Muscle layer of colon (tissue), 2 donors: Measurements from ENCODE around the gene ACOXL.
"Not testable (repeated sequence)": the region's sequence is repeated elsewhere in the genome, so short reads cannot be mapped to it uniquely, and the experiment has no call there.

Source experiments
- H3K27ac ChIP-seq: one replicate; pipeline ENCODE4 v1.7.0; 2013; ENCODE audit warnings: low read depth, mild to moderate bottlenecking, low read length, moderate library complexity
- H3K27me3 ChIP-seq, 2 donors: one replicate each; pipeline ENCODE4 v1.7.0; 2013; ENCODE audit warnings: low read length in 2 of 2, mild to moderate bottlenecking in 2 of 2; ENCODE audit not compliant: insufficient read depth in 2 of 2, control insufficient read depth in 1 of 2
- H3K36me3 ChIP-seq: one replicate; pipeline ENCODE4 v1.7.0; 2013; ENCODE audit warnings: mild to moderate bottlenecking, low read length; ENCODE audit not compliant: insufficient read depth
- H3K4me1 ChIP-seq: one replicate; pipeline ENCODE4 v1.7.0; 2013; ENCODE audit warnings: mild to moderate bottlenecking, low read length; ENCODE audit not compliant: insufficient read depth
- H3K4me3 ChIP-seq, 2 donors: one replicate each; pipeline ENCODE4 v1.7.0; 2013; ENCODE audit warnings: low read length in 2 of 2, low read depth in 1 of 2, mild to moderate bottlenecking in 1 of 2, moderate library complexity in 1 of 2
- H3K9ac ChIP-seq: one replicate; pipeline ENCODE4 v1.7.0; 2013; ENCODE audit warnings: low read length
- H3K9me3 ChIP-seq: one replicate; pipeline ENCODE4 v1.7.0; 2013; ENCODE audit warnings: mild to moderate bottlenecking, low read length
- donor health status: abdominal sarcoma.
- donor health status: Adenocarcinoma of cecum.

The ACOXL gene

GRCh38 chr2:110853516-110853915, 121.1 kb downstream of the ACOXL start:
- no peaks in the 10 kb centered on the region for H3K9me3 ChIP-seq
- H3K27ac ChIP-seq = no peak overlapping the region
- no peaks in the 10 kb centered on the region for H3K4me1 ChIP-seq
- H3K9ac ChIP-seq = no peak overlapping the region
- no peaks in the 10 kb centered on the region for H3K36me3 ChIP-seq
- H3K4me3 ChIP-seq = no peak overlapping the region
- H3K27me3 ChIP-seq = no peaks in the 10 kb centered on the region

- Histone ChIP-seq H3K27ac (no peak overlapping the region), H3K4me3 (no peak overlapping the region), H3K4me1 (no peaks in the 10 kb centered on the region), H3K9ac (no peak overlapping the region), H3K9me3 (no peaks in the 10 kb centered on the region), H3K36me3 (no peaks in the 10 kb centered on the region), H3K27me3 (no peaks in the 10 kb centered on the region)
Observed at GRCh38 chr2:110853948-110854347, 121.6 kb downstream of the ACOXL start.

GRCh38 chr2:110854355-110855081, 122.1 kb downstream of the ACOXL start:
- H3K4me3 ChIP-seq = no peak overlapping the region
- no peaks in the 10 kb centered on the region for H3K9me3 ChIP-seq
- H3K36me3 ChIP-seq = no peaks in the 10 kb centered on the region
- H3K27me3 ChIP-seq = peaks cover 0 to 3% of the 10 kb centered on the region in 2 donors
- no peak overlapping the region for H3K27ac ChIP-seq
- no peak overlapping the region for H3K9ac ChIP-seq
- H3K4me1 ChIP-seq = no peaks in the 10 kb centered on the region

GRCh38 chr2:110855841-110856240, 123.5 kb downstream of the ACOXL start:
- H3K9me3 ChIP-seq, H3K4me1 ChIP-seq, H3K27ac ChIP-seq, H3K27me3 ChIP-seq, H3K4me3 ChIP-seq, H3K36me3 ChIP-seq, H3K9ac ChIP-seq: not testable (repeated sequence)

GRCh38 chr2:110858135-110858725, 125.9 kb downstream of the ACOXL start:
- Histone ChIP-seq H3K27me3 (peaks cover 0 to 3% of the 10 kb centered on the region in 2 donors), H3K36me3 (no peaks in the 10 kb centered on the region), H3K4me1 (no peaks in the 10 kb centered on the region), H3K27ac (no peak overlapping the region), H3K9me3 (no peaks in the 10 kb centered on the region), H3K9ac (no peak overlapping the region), H3K4me3 (no peak overlapping the region)

GRCh38 chr2:110858993-110859701, 126.8 kb downstream of the ACOXL start:
- Histone ChIP-seq H3K36me3 (no peaks in the 10 kb centered on the region), H3K4me3 (no peak overlapping the region), H3K27ac (no peak overlapping the region), H3K9me3 (no peaks in the 10 kb centered on the region), H3K4me1 (no peaks in the 10 kb centered on the region), H3K9ac (no peak overlapping the region), H3K27me3 (peaks cover 0 to 3% of the 10 kb centered on the region in 2 donors)

- H3K27me3 ChIP-seq = peaks cover 0 to 3% of the 10 kb centered on the region in 2 donors
Observed at GRCh38 chr2:110860630-110861029, 128.3 kb downstream of the ACOXL start.

GRCh38 chr2:110861616-110862260, 129.4 kb downstream of the ACOXL start:
- H3K27ac ChIP-seq = no peak overlapping the region
- H3K9me3 ChIP-seq = no peaks in the 10 kb centered on the region
- H3K4me1 ChIP-seq = no peaks in the 10 kb centered on the region
- H3K4me3 ChIP-seq = no peak overlapping the region
- H3K36me3 ChIP-seq = no peaks in the 10 kb centered on the region
- H3K27me3 ChIP-seq = peaks cover 0 to 3% of the 10 kb centered on the region in 2 donors
- H3K9ac ChIP-seq = no peak overlapping the region

More at GRCh38 chr2:110860630-110861029, 128.3 kb downstream of the ACOXL start:
- Histone ChIP-seq H3K4me3 (no peak overlapping the region), H3K9ac (no peak overlapping the region), H3K36me3 (no peaks in the 10 kb centered on the region), H3K4me1 (no peaks in the 10 kb centered on the region), H3K9me3 (no peaks in the 10 kb centered on the region), H3K27ac (no peak overlapping the region)

- Histone ChIP-seq H3K4me3 (no peak overlapping the region), H3K9ac (no peak overlapping the region), H3K27ac (no peak overlapping the region), H3K4me1 (no peaks in the 10 kb centered on the region), H3K9me3 (no peaks in the 10 kb centered on the region), H3K27me3 (peaks cover 0 to 3% of the 10 kb centered on the region in 2 donors), H3K36me3 (no peaks in the 10 kb centered on the region)
Observed at GRCh38 chr2:110863726-110864125, 131.4 kb downstream of the ACOXL start.

GRCh38 chr2:110864176-110864575, 131.8 kb downstream of the ACOXL start:
- H3K36me3 ChIP-seq = no peaks in the 10 kb centered on the region
- no peak overlapping the region for H3K9ac ChIP-seq
- peaks cover 0 to 3% of the 10 kb centered on the region in 2 donors for H3K27me3 ChIP-seq
- H3K27ac ChIP-seq = no peak overlapping the region
- no peaks in the 10 kb centered on the region for H3K9me3 ChIP-seq
- H3K4me1 ChIP-seq = no peaks in the 10 kb centered on the region
- H3K4me3 ChIP-seq = no peak overlapping the region

GRCh38 chr2:110864731-110865130, 132.4 kb downstream of the ACOXL start:
- no peak overlapping the region for H3K27ac ChIP-seq
- no peak overlapping the region for H3K9ac ChIP-seq
- no peak overlapping the region for H3K4me3 ChIP-seq
- no peaks in the 10 kb centered on the region for H3K4me1 ChIP-seq
- H3K27me3 ChIP-seq = no peaks in the 10 kb centered on the region
- H3K9me3 ChIP-seq = no peaks in the 10 kb centered on the region
- no peaks in the 10 kb centered on the region for H3K36me3 ChIP-seq
